Measurements from ENCODE around the gene AIF1.

DNA sequence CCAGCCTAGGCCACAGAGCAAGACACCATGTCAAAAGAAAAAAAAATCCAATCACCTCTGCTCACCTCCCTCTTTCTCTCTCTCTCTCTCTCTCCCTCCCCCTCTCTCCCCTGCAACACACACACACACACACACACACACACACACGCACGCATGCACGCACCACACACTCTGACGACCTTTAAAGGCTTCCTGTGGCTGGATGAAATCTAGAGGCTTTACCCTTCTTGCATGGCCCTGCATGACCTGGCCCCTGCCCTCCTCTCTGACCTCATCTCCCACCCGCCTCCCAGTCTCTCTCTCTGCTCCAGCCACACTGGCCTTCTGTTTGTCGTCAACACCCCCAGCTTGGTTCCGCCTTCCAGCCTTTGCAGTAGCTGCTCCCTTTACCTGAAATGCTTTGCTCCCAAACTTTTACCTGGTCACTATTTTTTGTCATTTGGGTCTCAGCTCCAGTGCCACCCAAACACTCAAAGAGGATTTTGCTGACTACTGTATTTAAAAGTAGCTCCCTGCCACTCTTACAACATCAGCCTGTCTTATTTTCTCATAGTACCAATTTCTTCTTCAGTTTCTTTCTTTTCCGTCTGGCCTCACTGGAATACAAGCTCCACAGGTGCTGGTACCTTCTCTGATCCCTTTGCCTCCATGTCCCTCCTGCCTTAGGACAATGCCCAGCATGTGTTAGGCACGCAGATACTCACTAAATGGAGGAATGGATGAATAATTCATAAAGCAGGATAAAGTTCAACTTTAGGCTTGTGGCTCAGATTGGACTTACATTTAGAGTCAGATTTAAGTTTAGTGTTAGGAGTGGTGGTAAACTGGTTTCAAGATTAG is 47.3 kb upstream of the AIF1 start:
- TF ChIP-seq, protein P1, sequence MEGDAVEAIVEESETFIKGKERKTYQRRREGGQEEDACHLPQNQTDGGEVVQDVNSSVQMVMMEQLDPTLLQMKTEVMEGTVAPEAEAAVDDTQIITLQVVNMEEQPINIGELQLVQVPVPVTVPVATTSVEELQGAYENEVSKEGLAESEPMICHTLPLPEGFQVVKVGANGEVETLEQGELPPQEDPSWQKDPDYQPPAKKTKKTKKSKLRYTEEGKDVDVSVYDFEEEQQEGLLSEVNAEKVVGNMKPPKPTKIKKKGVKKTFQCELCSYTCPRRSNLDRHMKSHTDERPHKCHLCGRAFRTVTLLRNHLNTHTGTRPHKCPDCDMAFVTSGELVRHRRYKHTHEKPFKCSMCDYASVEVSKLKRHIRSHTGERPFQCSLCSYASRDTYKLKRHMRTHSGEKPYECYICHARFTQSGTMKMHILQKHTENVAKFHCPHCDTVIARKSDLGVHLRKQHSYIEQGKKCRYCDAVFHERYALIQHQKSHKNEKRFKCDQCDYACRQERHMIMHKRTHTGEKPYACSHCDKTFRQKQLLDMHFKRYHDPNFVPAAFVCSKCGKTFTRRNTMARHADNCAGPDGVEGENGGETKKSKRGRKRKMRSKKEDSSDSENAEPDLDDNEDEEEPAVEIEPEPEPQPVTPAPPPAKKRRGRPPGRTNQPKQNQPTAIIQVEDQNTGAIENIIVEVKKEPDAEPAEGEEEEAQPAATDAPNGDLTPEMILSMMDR (IDR thresholded peaks at IDR 0.05): no peak
- TF ChIP-seq POLR2A (IDR thresholded peaks at IDR 0.05): no peak

Data from breast epithelium (tissue), 3 donors.